ENCODE results near the gene GLI3. TPM values are rescaled to one million over a fixed set of nuclear protein-coding genes. Genes with fewer than 3 reads are reported as not detected.

The GLI3 gene
- total and polyA plus RNA-seq, 10 of the 15 experiments (the other 5 are each of a cell fraction or from before 2014, with no cell fraction given) = 0.01 TPM; not detected in 8

GRCh38 chr7:42183547-42183946 is 53.5 kb downstream of the GLI3 start (continued):
- TF ChIP-seq MEF2B (IDR thresholded peaks at IDR 0.05; ENCODE audit: partially characterized antibody, poor library complexity, severe bottlenecking) = no peak

- Histone ChIP-seq H4K20me1 (ENCODE audit: control insufficient read depth, insufficient read depth) (no peaks in the 10 kb centered on the region), H3K36me3 (ENCODE audit: control insufficient read depth in 2 of 2, insufficient read depth in 2 of 2, low read length in 1 of 2) (no peaks in the 10 kb centered on the region), H2AFZ (ENCODE audit: control insufficient read depth, low read depth, low read length) (no peak overlapping the region), H3K4me1 (ENCODE audit: control insufficient read depth, insufficient read depth, low read length) (no peaks in the 10 kb centered on the region), H3K4me2 (ENCODE audit: control insufficient read depth, insufficient read depth) (no peak overlapping the region), H3K4me3 (no peak overlapping the region), H3K9me3 (replicated peaks; ENCODE audit: control insufficient read depth, insufficient read depth, low read length) (no peaks in the 10 kb centered on the region), H3K27me3 (replicated peaks in 1 of 2; ENCODE audit: control insufficient read depth in 2 of 2, insufficient read depth in 2 of 2, low read length in 1 of 2) (no peaks in the 10 kb centered on the region), H3K9ac (ENCODE audit: control insufficient read depth, insufficient read depth, low read length) (no peak overlapping the region), H3K27ac (ENCODE audit: control insufficient read depth, insufficient read depth) (no peak overlapping the region), H3K79me2 (ENCODE audit: control insufficient read depth, insufficient read depth, low read length) (no peaks in the 10 kb centered on the region)
- no peak for TF ChIP-seq HDGF (IDR thresholded peaks at IDR 0.05)
- TF ChIP-seq, protein P1, sequence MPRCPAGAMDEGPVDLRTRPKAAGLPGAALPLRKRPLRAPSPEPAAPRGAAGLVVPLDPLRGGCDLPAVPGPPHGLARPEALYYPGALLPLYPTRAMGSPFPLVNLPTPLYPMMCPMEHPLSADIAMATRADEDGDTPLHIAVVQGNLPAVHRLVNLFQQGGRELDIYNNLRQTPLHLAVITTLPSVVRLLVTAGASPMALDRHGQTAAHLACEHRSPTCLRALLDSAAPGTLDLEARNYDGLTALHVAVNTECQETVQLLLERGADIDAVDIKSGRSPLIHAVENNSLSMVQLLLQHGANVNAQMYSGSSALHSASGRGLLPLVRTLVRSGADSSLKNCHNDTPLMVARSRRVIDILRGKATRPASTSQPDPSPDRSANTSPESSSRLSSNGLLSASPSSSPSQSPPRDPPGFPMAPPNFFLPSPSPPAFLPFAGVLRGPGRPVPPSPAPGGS (IDR thresholded peaks at IDR 0.05; ENCODE audit: borderline replicate concordance, insufficient read depth, low read depth, low read length, poor library complexity, severe bottlenecking) = no peak
- TF ChIP-seq, protein P2, sequence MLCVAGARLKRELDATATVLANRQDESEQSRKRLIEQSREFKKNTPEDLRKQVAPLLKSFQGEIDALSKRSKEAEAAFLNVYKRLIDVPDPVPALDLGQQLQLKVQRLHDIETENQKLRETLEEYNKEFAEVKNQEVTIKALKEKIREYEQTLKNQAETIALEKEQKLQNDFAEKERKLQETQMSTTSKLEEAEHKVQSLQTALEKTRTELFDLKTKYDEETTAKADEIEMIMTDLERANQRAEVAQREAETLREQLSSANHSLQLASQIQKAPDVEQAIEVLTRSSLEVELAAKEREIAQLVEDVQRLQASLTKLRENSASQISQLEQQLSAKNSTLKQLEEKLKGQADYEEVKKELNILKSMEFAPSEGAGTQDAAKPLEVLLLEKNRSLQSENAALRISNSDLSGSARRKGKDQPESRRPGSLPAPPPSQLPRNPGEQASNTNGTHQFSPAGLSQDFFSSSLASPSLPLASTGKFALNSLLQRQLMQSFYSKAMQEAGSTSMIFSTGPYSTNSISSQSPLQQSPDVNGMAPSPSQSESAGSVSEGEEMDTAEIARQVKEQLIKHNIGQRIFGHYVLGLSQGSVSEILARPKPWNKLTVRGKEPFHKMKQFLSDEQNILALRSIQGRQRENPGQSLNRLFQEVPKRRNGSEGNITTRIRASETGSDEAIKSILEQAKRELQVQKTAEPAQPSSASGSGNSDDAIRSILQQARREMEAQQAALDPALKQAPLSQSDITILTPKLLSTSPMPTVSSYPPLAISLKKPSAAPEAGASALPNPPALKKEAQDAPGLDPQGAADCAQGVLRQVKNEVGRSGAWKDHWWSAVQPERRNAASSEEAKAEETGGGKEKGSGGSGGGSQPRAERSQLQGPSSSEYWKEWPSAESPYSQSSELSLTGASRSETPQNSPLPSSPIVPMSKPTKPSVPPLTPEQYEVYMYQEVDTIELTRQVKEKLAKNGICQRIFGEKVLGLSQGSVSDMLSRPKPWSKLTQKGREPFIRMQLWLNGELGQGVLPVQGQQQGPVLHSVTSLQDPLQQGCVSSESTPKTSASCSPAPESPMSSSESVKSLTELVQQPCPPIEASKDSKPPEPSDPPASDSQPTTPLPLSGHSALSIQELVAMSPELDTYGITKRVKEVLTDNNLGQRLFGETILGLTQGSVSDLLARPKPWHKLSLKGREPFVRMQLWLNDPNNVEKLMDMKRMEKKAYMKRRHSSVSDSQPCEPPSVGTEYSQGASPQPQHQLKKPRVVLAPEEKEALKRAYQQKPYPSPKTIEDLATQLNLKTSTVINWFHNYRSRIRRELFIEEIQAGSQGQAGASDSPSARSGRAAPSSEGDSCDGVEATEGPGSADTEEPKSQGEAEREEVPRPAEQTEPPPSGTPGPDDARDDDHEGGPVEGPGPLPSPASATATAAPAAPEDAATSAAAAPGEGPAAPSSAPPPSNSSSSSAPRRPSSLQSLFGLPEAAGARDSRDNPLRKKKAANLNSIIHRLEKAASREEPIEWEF (IDR thresholded peaks at IDR 0.05; ENCODE audit: insufficient replicate concordance, low read depth, low read length) = no peak
- TF ChIP-seq, protein P3, sequence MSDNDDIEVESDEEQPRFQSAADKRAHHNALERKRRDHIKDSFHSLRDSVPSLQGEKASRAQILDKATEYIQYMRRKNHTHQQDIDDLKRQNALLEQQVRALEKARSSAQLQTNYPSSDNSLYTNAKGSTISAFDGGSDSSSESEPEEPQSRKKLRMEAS (IDR thresholded peaks at IDR 0.05; ENCODE audit: low read depth, low read length) = no peak
- SMC1A ChIA-PET (ENCODE audit: uncharacterized antibody, unreplicated experiment) = no interaction called here
- no TSS peak for BruUV-seq (replicated peaks)
- intact Hi-C loops (cut with micrococcal nuclease; ENCODE audit: unreplicated experiment) (no loop called here), in situ Hi-C loops (cut with MboI) (no loop called here)
- no peak for DNase-seq (ENCODE audit: low read depth, low spot score)
- POLR2A ChIA-PET = no interaction called here
- ATAC-seq = no peak
- 15% methylated on average over 4 of the region's 4 CpGs for WGBS (ENCODE audit: insufficient coverage, insufficient replicate concordance, low lambda C conversion rate, missing lambda C conversion rate)
- RAD21 ChIA-PET (ENCODE audit: unreplicated experiment) = no interaction called here
- CTCF ChIA-PET = no interaction called here
- FAIRE-seq = no peak
Observed at GRCh38 chr7:42181566-42181965, 55.4 kb downstream of the GLI3 start.

Data from GM12878 (cell line).